Thyroid gland (tissue), 4 donors: ENCODE results near the gene GATAD2A. TPM values are rescaled to one million over a fixed set of nuclear protein-coding genes. Genes with fewer than 3 reads are reported as not detected.
A peak's percentile ranks its signal among the peaks of the same experiment; 100 is the strongest.
"Not testable (repeated sequence)": the region's sequence is repeated elsewhere in the genome, so short reads cannot be mapped to it uniquely, and the experiment has no call there.

Experiments
- DNase-seq, 2 donors: peaks; one replicate each; pipeline ENCODE4 v3.0.0-alpha.2; 2019
- H3K27ac ChIP-seq, 3 donors: fragments of 200-600 bp; sonication (generic); 1 replicate in 2 of 3; 2 replicates in 1 of 3; pipeline ENCODE4 v1.5.1; 2016 to 2019; ENCODE audit warnings: mild to moderate bottlenecking in 1 of 3, moderate library complexity in 1 of 3
- H3K27me3 ChIP-seq: fragments of 200-600 bp; sonication (generic); one replicate; pipeline ENCODE4 v1.5.1; 2019
- H3K36me3 ChIP-seq, 2 donors: fragments of 200-600 bp; sonication (generic); one replicate each; pipeline ENCODE4 v1.5.1; 2016 to 2019
- H3K4me1 ChIP-seq, 2 donors: fragments of 200-600 bp; sonication (generic); one replicate each; pipeline ENCODE4 v1.5.1; 2017 to 2019
- H3K4me3 ChIP-seq, 3 donors: fragments of 200-600 bp; sonication (generic); replicated peaks in 1 of 3; 1 replicate in 2 of 3; 2 replicates in 1 of 3; pipeline ENCODE4 v1.5.1; 2016; ENCODE audit warnings: mild to moderate bottlenecking in 1 of 3
- H3K9me3 ChIP-seq: fragments of 200-600 bp; sonication (generic); one replicate; pipeline ENCODE4 v1.5.1; 2017
- POLR2A ChIP-seq, 2 donors: fragments of 450-650 bp; IDR thresholded peaks; one replicate each; pipeline ENCODE4 v1.6.1; 2017; ENCODE audit warnings: antibody characterized with exemption in 2 of 2, mild to moderate bottlenecking in 2 of 2, moderate library complexity in 1 of 2
- WGBS, 2 donors: methylation state at CpG; one replicate each; pipeline ENCODE4 v1.1.5; 2017; 5-methylcytosine and 5-hydroxymethylcytosine counted together
- intact Hi-C: fragments of 100-400 bp; cut with DNase I; formaldehyde crosslinking; loops from one replicate; pipeline ENCODE4 v1.15.1; 2023
- total RNA-seq, 4 donors: library from RNA; depleted of rRNA; stranded (reverse); fragments of >200 nt; gene quantifications; one replicate each; pipeline ENCODE4 v1.2.3, GENCODE V29; 2016
- TF ChIP-seq, protein P1 (sequence below), 6 experiments: fragments of 200-600 bp in 3 of 6; fragments of 450-650 bp in 3 of 6; sonication (generic) in 3 of 6; IDR thresholded peaks; one replicate each; pipeline ENCODE4 v1.5.1; 2016 to 2019; ENCODE audit warnings: antibody characterized with exemption in 6 of 6, mild to moderate bottlenecking in 2 of 6, inconsistent platforms in 1 of 6, moderate library complexity in 1 of 6

The GATAD2A gene
- total RNA-seq, 4 donors from 2014 or later: 33.2 to 82.4 (median 51.8) TPM

GRCh38 chr19:19452243-19453124 is 47.0 kb downstream of the GATAD2A start:
- no peak for DNase-seq
- Histone ChIP-seq H3K36me3 (no peaks in the 10 kb centered on the region), H3K27ac (no peak overlapping the region), H3K9me3 (no peaks in the 10 kb centered on the region), H3K4me1 (peaks cover 11 to 30% of the 10 kb centered on the region in 2 donors), H3K4me3 (no peak overlapping the region), H3K27me3 (no peaks in the 10 kb centered on the region)
- 87 to 89% methylated on average over 11 of the region's 11 CpGs for WGBS, 2 donors
- intact Hi-C loops: no loop called here
- TF ChIP-seq, protein P1, sequence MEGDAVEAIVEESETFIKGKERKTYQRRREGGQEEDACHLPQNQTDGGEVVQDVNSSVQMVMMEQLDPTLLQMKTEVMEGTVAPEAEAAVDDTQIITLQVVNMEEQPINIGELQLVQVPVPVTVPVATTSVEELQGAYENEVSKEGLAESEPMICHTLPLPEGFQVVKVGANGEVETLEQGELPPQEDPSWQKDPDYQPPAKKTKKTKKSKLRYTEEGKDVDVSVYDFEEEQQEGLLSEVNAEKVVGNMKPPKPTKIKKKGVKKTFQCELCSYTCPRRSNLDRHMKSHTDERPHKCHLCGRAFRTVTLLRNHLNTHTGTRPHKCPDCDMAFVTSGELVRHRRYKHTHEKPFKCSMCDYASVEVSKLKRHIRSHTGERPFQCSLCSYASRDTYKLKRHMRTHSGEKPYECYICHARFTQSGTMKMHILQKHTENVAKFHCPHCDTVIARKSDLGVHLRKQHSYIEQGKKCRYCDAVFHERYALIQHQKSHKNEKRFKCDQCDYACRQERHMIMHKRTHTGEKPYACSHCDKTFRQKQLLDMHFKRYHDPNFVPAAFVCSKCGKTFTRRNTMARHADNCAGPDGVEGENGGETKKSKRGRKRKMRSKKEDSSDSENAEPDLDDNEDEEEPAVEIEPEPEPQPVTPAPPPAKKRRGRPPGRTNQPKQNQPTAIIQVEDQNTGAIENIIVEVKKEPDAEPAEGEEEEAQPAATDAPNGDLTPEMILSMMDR (IDR thresholded peaks at IDR 0.05): no peak
- no peak for TF ChIP-seq POLR2A (IDR thresholded peaks at IDR 0.05)

DNA sequence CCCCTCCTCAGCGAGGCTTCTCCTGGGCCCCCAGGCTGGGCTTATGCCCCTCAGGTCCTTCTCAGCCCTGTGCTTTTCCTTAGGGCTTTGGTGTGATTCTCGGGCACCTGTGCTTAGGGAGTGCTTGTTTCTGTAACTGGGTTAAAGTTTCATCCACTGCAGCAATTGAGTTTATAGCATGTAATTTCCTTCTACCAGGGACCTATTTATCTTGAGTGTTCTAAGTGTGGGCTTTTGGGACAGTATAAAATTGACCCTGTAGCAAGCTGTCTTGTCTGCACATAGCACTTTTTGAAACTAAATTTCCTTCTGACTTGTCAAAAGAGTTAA is 47.6 kb downstream of the GATAD2A start:
- Histone ChIP-seq H3K36me3 (no peaks in the 10 kb centered on the region), H3K4me3 (no peak overlapping the region), H3K27me3 (no peaks in the 10 kb centered on the region), H3K27ac (no peak overlapping the region), H3K4me1 (peaks cover 5 to 29% of the 10 kb centered on the region in 2 donors), H3K9me3 (no peaks in the 10 kb centered on the region)
- TF ChIP-seq, protein P1 (IDR thresholded peaks at IDR 0.05): no peak
- no peak for TF ChIP-seq POLR2A (IDR thresholded peaks at IDR 0.05)
- WGBS, 2 donors: 85 to 89% methylated on average over 2 of the region's 2 CpGs
- intact Hi-C loops: no loop called here
- DNase-seq: no peak

DNA sequence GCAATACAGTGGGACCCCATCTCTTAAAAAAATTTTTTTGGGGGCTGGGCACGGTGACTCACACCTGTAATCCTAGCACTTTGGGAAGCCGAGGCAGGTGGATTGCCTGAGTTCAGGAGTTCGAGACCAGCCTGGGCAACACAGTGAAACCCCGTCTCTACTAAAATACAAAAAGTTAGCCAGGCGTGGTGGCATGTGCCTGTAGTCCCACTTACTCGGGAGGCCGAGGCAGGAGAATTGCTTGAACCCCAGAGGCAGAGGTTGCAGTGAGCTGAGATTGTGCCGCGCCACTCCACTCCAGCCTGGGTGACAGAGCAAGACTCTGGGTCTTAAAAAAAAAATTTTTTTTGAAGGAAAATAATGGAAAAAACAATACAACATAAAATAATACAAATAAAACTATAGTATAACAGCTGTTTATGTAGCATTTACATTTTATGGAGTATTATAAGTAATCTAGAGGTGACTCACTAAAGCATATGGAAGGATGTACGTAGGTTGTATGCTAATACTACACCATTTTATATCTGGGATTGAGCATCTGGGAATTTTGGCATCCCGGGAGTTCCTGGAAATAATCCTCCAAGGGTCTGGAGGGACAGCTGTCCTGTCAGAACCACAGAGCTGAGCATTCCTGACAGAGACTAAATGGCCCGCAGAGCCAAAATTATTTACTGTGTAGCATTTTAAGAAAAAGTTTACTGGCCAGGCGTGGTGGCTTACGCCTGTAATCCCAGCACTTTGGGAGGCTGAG is 49.9 kb downstream of the GATAD2A start:
- WGBS, 2 donors: 95 to 99% methylated on average over 14 of the region's 14 CpGs
- intact Hi-C loops, H3K9me3 ChIP-seq, H3K4me3 ChIP-seq, DNase-seq, H3K27me3 ChIP-seq, H3K27ac ChIP-seq, H3K36me3 ChIP-seq: not testable (repeated sequence)
- peaks cover 13 to 42% of the 10 kb centered on the region in 2 donors for H3K4me1 ChIP-seq

DNA sequence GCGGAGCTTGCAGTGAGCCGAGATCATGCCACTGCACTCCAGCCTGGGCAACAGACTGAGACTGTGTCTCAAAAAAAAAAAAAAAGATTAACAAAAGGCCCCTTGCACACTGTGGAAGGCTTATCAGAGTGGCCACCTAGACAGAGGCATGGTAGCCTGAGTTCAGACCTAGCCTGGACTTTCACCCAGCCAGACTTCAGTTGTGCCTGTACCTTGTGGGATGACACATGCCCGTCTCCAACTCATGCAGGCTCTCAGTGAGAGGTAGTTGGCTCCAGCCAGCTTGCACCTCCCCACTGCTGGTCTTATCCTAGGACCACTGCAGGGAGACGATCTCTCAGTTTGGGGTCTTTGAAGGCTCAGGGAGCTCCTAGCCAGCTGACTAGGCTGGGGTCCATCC is 52.2 kb downstream of the GATAD2A start:
- TF ChIP-seq POLR2A (IDR thresholded peaks at IDR 0.05): no peak
- TF ChIP-seq, protein P1 (IDR thresholded peaks at IDR 0.05): no peak
- DNase-seq: no peak
- 89 to 93% methylated on average over 3 to 4 of the region's 4 CpGs for WGBS, 2 donors
- Histone ChIP-seq H3K9me3 (no peaks in the 10 kb centered on the region), H3K4me3 (no peak overlapping the region), H3K4me1 (peaks cover 29 to 59% of the 10 kb centered on the region in 2 donors), H3K27ac (no peak overlapping the region), H3K36me3 (no peaks in the 10 kb centered on the region), H3K27me3 (no peaks in the 10 kb centered on the region)
- intact Hi-C loops: no loop called here

DNA sequence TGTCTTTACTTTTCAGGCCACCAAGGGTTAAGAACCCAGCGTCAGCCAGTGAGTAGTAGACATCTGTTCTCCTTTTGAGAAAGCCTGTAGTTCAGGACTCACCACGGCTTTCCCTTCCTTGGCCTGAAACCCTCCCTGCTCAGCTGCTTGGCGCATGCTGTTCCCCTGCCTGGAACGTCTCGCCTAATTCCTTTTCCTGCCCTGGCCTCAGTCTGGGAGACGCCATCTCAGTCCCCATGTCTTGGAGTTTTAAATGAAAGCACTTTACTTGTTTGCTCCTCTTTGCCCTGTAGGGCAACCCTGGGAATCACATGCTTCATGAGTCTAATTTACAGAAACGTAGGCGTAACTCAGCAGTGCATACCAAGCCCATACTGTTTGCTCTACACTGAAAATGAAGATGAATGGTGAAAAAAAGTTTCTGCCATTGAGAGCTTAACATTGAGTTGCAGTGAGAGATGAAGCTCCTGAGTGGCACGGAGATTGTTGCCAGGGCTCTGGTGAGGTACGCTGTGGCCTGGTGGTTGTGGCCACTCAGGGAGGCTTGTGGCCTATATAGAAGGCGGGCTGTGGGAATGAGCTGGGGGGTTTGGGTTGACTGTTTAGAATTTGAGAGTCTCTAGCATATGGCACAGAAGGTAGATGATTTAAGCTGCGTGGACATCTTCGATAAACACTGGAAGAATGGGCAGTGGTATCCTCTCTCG is 52.8 kb downstream of the GATAD2A start:
- Histone ChIP-seq H3K4me3 (no peak overlapping the region), H3K9me3 (no peaks in the 10 kb centered on the region), H3K27me3 (no peaks in the 10 kb centered on the region), H3K36me3 (no peaks in the 10 kb centered on the region), H3K4me1 (peaks cover 35 to 59% of the 10 kb centered on the region in 2 donors), H3K27ac (peak overlapping the region in 1 of 3 donors; percentile 1)
- 82 to 86% methylated on average over 13 to 14 of the region's 14 CpGs for WGBS, 2 donors
- no peak for DNase-seq
- TF ChIP-seq, protein P1 (IDR thresholded peaks at IDR 0.05): no peak
- TF ChIP-seq POLR2A (IDR thresholded peaks at IDR 0.05): no peak
- intact Hi-C loops: no loop called here
